GM20000 (cell line): ENCODE measurements around the gene IGF1R.

Experiments used
- DNase-seq: peaks from one replicate; pipeline ENCODE4 v3.0.0; 2012; ENCODE audit warnings: low spot score
- TF ChIP-seq, protein P1 (sequence below): IDR thresholded peaks from 2 replicates; pipeline ENCODE4 v1.5.1; 2012; ENCODE audit warnings: mild to moderate bottlenecking, control low read depth; ENCODE audit errors: extremely low read depth, missing control alignments

Gene IGF1R

DNA sequence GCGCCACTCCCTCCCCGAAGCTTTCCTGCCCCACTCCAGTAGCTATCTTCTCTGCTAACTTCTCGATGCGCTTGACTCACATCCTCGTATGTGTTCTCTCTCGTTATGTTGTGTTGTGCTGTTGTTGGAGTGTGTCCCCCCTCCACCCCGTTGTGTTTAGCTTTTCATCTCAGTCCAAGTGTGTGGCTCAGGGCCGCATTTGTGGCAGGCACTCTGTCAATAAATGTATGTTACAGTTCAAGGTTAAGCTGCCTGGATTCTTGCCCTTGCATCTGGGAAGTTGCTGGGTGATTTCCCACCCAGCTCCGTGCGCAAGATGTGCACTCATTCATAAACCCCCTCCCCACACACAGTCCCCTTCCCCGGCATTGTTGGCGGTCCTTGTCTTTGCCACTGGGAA is 287.4 kb downstream of the IGF1R start:
- TF ChIP-seq, protein P1, sequence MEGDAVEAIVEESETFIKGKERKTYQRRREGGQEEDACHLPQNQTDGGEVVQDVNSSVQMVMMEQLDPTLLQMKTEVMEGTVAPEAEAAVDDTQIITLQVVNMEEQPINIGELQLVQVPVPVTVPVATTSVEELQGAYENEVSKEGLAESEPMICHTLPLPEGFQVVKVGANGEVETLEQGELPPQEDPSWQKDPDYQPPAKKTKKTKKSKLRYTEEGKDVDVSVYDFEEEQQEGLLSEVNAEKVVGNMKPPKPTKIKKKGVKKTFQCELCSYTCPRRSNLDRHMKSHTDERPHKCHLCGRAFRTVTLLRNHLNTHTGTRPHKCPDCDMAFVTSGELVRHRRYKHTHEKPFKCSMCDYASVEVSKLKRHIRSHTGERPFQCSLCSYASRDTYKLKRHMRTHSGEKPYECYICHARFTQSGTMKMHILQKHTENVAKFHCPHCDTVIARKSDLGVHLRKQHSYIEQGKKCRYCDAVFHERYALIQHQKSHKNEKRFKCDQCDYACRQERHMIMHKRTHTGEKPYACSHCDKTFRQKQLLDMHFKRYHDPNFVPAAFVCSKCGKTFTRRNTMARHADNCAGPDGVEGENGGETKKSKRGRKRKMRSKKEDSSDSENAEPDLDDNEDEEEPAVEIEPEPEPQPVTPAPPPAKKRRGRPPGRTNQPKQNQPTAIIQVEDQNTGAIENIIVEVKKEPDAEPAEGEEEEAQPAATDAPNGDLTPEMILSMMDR = no peak
- no peak for DNase-seq

DNA sequence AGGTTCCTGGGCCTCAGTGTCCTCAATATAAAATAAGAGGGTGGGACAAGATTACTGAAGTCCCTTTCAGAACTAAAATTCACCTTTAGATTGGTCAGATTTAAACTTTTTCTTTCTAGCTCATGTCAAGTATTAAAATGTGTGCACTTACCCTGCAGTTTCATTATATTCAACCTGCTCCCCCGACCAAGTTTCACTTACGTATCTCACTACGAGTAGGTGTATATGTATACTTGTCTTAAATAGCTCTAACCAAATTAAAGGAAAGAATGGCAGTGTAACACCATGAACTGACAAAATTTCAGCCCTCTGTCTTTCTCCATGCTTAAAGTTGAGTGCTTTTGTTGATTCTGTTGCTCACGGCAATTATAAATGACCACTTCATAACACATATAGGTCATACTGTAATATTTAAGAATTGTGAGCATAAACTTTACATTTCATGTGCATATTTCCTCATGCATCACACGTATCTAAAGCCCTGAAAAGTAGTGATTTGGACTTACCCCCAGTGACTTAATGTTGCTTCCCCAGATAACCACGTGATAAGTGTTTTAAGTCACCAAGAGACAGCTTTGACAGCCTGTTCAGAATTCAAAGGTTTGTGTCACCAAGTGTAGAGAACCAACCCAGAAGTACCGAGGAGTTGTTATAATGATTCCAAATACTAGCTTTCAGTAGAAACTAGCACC is 289.2 kb downstream of the IGF1R start:
- peak; percentile 55 for DNase-seq

DNA sequence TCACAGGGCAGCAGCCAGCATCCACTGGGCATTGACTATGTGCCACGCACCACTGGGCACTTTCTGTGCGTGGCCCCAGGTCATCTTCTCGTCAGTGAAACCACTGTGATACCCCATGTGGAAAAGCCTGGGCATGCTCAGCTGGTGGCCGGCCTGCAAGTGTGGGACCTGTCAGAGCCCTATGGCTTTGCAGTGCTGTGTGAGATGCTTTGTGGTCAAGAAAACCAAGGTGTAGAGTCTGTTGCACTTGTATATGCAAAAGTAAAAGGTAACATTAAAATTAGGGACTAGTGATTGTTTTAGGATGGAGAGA is 289.7 kb downstream of the IGF1R start:
- TF ChIP-seq, protein P1 = no peak
- DNase-seq = no peak

More for the DNA sequence above, 289.2 kb downstream of the IGF1R start:
- TF ChIP-seq, protein P1 = no peak

DNA sequence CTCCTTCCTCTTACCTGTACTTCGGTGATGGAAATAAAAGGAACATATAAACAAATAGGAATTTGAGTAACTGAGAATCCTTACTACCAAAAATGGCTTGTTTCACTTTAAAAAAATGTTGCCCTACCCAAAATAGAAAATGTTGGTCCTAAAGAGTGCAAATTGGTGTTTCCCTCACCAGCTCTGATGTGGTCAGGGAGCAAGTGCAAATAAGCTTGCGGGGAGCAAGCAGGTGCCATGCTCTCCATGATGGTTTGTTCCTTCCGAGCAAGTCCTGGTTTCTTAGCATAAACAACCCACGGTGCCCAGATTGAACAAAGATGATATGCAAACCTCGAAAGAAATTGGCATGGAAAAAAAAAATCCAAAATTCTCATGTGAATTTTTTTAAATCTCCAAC is 290.5 kb downstream of the IGF1R start:
- no peak for DNase-seq
- TF ChIP-seq, protein P1 = no peak

DNA sequence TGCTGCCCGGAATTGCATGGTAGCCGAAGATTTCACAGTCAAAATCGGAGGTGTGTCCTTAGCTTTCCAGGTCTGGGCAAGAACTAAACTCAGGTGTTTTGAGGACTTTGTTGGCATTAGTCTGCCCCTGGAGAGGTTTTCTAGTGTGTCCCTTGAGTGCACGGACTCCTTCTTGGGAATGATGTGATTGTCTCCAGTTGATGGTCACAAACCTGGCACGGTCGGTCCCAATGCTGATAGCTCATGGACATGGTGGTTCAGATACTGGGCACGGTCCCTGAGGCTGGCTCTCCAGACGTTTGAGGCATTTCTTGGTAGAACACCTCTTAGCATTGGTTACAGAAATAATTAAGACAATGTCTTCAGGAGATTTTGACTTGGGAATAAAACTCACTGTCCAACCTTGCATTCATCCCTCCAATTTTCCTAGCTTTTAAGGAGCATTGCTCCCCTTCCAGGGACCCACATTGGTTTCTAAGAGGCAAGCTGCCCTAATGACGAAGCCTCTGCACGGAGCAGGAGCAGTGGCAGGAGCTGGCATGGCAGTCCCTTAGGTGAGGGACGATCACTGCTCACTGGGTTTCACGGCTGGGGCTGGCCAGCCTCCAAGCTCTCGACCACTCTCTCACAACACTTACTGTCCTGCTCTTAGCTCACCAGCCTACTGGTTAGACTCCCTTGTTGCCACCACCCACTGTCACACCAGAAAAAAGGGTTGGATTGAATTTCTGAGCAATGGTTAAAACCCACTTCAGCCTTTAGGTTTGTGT is 291.2 kb downstream of the IGF1R start:
- TF ChIP-seq, protein P1 = no peak

DNA sequence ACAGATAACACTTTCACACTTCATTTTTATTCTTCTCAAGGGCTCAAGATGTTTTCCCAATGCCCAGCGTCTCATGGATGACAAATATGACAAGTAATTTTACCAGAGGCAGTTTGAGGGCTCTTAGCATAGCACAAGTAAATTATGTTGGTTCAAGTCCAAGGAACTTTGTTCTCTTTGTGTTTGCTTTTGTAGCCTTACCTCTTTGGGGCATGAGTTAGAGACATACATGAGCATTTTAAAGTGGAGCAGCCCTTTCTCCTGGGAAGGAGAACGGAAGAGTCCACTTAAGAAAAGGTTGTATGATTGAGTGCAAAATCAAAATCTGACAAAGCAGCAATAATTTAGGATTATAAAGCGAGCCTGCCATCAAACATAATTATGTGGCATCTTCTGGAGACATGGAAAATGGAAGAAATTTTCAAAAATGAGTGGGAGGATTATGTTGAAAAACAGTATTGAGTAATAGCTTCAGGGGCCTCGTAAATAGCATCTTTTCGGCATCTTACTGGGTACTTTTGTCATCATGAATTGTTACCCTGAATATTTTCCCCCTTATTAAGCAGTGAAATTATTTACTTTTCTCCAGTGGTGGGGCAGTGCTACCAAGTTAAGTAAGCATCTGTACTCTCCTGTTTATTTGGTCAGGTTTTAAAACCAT is 293.4 kb downstream of the IGF1R start:
- TF ChIP-seq, protein P1 = no peak
- DNase-seq = no peak

More for the DNA sequence above, 291.2 kb downstream of the IGF1R start:
- no peak for DNase-seq

DNA sequence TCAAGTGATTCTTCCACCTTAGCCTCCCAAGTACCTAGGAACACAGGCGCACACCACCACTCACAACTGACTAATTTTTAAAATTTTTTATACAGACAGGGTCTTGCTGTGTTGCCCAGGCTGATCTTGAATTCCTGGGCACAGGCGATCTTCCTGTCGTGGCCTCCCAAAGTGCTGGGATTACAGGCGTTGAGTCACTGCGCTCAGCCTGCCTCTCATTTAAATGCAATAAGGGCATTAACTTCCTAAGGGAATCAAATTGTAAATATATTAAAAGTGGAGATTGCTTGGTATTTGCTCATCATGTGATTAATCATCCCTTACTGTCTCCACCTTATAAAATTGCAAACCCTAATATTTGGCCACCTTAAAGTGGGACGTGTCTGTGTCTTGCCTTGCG is 294.1 kb downstream of the IGF1R start:
- TF ChIP-seq, protein P1 = no peak
- DNase-seq = no peak
